C4-2B (cell line): ENCODE data around the gene SCO1.

Source experiments
- ZFX ChIP-seq: fragments of 450-650 bp; IDR thresholded peaks from 2 replicates; pipeline ENCODE4 v1.6.1; 2017
- TF ChIP-seq, protein P1 (sequence below): fragments of 450-650 bp; conservative IDR thresholded peaks from 2 replicates; pipeline ENCODE4 v1.5.1; 2017; ENCODE audit warnings: mild to moderate bottlenecking

DNA sequence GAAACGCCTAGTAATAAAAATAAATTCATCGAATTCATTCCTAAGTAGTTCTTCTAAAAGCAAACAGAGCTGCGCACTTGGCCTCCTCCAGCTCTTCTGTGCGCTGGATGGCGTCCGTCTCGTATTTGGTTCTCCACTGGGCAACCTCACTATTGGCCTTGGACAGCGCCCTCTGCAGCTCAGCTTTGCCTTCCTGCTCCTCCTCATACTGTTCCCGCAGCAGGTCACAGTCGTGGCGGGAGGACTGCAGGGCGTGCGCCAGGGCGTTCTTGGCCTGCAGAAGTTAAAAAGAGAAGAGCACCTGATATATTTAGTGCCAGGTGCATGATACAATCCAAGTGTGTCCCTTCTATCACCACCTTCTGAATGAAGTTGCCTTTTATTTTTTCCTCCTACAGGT is 62.0 kb downstream of the SCO1 start:
- TF ChIP-seq, protein P1, sequence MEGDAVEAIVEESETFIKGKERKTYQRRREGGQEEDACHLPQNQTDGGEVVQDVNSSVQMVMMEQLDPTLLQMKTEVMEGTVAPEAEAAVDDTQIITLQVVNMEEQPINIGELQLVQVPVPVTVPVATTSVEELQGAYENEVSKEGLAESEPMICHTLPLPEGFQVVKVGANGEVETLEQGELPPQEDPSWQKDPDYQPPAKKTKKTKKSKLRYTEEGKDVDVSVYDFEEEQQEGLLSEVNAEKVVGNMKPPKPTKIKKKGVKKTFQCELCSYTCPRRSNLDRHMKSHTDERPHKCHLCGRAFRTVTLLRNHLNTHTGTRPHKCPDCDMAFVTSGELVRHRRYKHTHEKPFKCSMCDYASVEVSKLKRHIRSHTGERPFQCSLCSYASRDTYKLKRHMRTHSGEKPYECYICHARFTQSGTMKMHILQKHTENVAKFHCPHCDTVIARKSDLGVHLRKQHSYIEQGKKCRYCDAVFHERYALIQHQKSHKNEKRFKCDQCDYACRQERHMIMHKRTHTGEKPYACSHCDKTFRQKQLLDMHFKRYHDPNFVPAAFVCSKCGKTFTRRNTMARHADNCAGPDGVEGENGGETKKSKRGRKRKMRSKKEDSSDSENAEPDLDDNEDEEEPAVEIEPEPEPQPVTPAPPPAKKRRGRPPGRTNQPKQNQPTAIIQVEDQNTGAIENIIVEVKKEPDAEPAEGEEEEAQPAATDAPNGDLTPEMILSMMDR: no peak; the same call in 1 of the 2 replicates
- no peak for TF ChIP-seq ZFX
